ENCODE measurements around the gene WT1. TPM values are rescaled to one million over a fixed set of nuclear protein-coding genes. Genes with fewer than 3 reads are reported as not detected.

WT1 gene
- 5.0 to 5.5 TPM (median 5.2 TPM) in 5 replicates for total RNA-seq (2022; extraction: Qiagen RNA extraction)

GRCh38 chr11:32435511-32435941 is at the start of gene WT1:
WT1 (minus strand) TSS chr11:32435539.

Other genes starting within 250 kb of the WT1 start
- 386 to 520 TPM (median 391 TPM) in 5 replicates for gene EIF3M, start 148.3 kb upstream of the WT1 start, total RNA-seq (2022; extraction: Qiagen RNA extraction)